ENCODE measurements around the gene TPRG1. TPM values are rescaled to one million over a fixed set of nuclear protein-coding genes. Genes with fewer than 3 reads are reported as not detected.

The TPRG1 gene
- total RNA-seq, 1 experiment from 2014 or later, result 0.86 TPM

GRCh38 chr3:189165092-189165612 is 6.6 kb upstream of the TPRG1 start:
- no peak for DNase-seq (ENCODE audit: low read depth)

GRCh38 chr3:189166321-189166720 is 5.5 kb upstream of the TPRG1 start:
- no peak for DNase-seq (ENCODE audit: low read depth)

- no peak for DNase-seq (ENCODE audit: low read depth)
Observed at GRCh38 chr3:189167027-189167766, 4.6 kb upstream of the TPRG1 start.

- DNase-seq (ENCODE audit: low read depth), result no peak
Observed at GRCh38 chr3:189168711-189169110, 3.1 kb upstream of the TPRG1 start.

GRCh38 chr3:189169728-189170127 is 2.0 kb upstream of the TPRG1 start:
- DNase-seq (ENCODE audit: low read depth), result no peak

GRCh38 chr3:189170559-189170958 is 1.2 kb upstream of the TPRG1 start:
- DNase-seq (ENCODE audit: low read depth), result no peak

- no peak for DNase-seq (ENCODE audit: low read depth)
Observed at GRCh38 chr3:189172668-189173419, 1.1 kb downstream of the TPRG1 start.

GRCh38 chr3:189184566-189184965 is 12.8 kb downstream of the TPRG1 start:
- DNase-seq (ENCODE audit: low read depth), result no peak

DNA sequence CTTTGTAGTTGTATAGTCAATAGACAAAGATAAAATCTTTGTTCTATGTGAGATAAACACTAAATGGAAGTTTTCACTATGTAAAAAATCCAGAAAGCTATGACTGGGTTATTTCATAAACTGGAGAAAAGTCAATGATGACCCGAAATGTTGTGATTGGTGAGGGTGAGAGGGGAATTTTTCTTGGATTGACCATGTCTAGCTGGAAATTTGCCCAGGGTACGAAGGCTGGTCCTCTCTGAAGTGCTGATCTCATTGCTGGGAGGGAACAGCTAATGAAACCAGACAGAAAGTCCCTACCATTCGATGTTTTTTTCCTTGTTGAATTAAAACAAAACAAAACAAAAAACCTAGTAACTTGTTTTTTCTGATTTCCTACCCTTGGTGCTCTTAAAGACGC is 14.3 kb downstream of the TPRG1 start:
- peak; percentile 5 for DNase-seq (ENCODE audit: low read depth)

GRCh38 chr3:189188466-189188865 is 16.7 kb downstream of the TPRG1 start:
- no peak for DNase-seq (ENCODE audit: low read depth)

DNA sequence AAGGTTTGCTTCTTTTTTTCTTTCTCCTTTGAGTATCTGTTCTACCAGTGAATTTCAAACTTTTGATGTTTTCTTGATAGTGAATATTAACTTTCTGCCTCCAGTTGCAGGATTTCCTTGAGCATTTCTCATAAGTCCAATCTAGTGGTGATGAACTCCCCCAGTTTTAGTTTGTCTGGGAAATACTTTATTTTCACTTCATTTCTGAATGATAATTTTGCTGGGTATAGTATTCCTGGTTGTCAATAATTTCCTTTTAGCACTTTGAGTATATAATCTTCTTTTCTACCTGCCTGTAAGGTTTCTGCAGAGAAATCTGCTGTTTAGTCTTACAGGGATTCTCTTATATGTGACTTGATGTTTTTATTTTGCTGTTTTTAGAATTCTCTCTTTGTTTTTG is 21.0 kb downstream of the TPRG1 start:
- DNase-seq (ENCODE audit: low read depth), result no peak

DNA sequence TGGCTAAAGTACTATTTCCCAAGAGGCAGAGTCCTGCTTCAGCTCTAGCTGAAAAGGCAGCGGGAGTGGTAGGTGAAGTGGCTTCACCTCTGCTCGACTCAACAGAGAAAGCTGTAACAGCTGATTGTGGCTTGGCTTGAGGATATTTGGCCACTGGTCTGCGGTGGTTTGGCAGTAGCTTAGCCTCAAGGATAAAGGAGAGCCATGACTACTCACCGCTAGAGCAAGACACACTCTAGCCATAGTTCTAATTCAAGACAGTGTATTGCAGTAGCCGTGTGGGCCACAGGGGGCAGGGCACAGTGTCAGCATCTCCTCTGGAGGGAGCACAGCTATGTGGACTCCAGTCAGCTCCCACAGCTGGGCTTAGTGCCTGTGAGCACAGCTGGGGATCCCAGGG is 23.5 kb downstream of the TPRG1 start:
- DNase-seq (ENCODE audit: low read depth), result no peak

DNA sequence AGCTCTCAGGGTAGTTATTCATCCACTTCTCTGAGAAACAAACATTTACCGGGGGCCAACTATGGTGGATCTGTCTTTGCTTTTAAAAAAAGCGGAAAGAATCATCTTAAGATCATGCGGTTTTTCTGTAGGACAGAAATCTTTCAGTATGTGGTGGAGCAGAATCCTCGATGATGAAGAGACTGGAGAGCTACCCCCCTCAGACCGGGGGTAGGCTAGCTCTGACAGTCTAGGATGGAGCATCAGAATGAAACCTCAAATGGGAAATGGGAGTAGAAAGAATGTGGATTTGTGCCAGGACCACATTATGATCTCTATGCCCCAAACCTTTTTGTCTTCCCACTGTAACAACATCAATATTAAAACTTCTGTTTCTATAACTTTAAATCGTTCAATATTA is 30.3 kb downstream of the TPRG1 start:
- DNase-seq (ENCODE audit: low read depth), result peak; percentile 2

GRCh38 chr3:189202583-189202982 is 30.8 kb downstream of the TPRG1 start:
- DNase-seq (ENCODE audit: low read depth), result peak; percentile 3

DNA sequence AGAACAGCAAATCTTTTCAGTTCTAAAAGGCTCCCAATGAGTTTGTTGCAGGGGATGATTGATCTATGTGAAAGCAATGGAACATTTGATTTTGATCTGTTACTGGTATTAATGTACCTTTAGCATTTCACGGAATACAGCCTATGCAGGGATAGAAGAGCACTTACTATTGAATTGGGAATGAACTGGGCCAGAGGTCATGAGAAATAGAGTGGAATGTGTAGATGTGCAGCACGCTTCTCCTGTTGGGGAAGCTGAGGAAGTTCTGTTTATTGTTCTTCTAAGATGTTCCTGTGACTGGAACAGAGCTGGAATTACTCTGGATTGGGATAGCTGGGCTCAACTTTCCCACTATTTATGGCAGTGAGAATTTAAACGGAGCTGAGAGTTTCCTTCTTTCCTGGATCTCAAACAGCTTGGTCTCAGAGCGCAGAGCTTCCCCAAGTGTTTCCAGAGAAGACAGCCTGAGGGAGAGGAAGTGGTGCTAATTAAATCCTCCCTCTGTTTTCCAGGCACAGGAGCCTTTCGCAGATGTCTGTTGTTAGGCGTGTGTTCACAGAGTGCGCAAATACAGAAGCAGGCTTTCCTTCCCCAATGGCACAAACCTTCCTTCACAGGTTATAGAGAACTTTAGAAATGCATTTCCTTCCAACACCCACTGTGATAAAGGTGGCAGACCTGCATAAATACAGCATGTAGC is 32.5 kb downstream of the TPRG1 start:
- no peak for DNase-seq (ENCODE audit: low read depth)

DNA sequence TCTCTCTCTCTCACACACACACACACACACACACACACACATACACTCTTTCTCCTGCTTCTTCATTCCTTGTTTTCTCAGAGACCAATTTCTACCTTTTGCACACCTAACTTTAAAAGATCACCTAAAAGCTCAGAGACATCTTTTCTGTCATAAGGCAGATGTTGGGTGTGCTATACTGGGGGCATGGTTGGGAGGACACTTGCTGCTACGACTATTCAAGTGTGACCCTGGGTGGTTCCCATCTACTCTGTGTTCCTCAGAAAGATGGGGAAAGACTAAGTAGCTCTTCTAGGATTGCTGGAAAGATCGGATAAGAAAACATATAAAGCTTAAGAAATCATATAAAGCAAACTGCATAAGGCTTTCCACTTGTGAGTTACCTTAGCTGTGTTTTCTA is 33.2 kb downstream of the TPRG1 start:
- DNase-seq (ENCODE audit: low read depth), result no peak

DNA sequence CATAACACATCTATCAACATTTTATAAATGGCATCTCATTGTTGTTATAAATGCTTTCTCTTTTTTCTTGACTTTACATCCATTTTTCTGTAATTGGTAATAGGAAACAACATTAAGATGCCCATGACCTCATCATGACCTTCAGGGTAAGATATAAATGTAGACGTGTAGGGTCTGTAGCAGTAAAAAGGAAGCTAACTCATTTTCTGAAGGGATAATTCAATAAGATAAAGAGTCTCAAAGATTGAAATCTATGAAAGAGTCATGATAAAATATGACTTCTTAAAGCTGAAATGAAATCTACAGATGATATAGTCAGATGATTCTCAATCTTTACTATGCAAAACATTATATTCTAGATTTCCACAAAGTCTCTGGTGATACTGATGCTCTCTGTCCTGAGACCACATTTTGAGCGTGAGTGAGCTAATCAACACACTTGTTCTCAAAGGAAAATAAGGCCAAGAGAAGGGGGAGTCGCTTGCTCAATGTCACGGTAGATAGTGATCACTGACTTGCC is 38.5 kb downstream of the TPRG1 start:
- DNase-seq (ENCODE audit: low read depth), result no peak

DNA sequence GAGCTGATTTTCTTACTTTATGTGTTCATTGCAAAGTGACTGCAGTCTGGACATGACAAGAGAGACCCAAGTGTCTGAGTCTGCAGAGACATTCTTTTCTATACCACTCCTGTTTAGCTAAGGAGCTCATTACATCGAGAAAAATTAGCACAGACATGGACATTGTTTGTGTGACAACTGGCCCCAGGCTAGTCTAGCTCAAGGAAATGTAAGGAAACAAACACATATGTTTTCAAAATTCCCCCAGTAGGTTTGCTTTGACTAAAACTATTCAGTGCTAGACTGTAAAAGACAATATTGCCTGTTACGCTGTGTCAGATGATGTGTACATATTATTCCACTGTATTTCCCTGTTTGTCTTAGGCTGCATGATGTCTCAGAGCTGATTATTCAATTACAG is 40.9 kb downstream of the TPRG1 start:
- no peak for DNase-seq (ENCODE audit: low read depth)

GRCh38 chr3:189214651-189215050 is 42.9 kb downstream of the TPRG1 start:
- no peak for DNase-seq (ENCODE audit: low read depth)

GRCh38 chr3:189222927-189223636 is 51.3 kb downstream of the TPRG1 start:
- no peak for DNase-seq (ENCODE audit: low read depth)

GRCh38 chr3:189225431-189225830 is 53.7 kb downstream of the TPRG1 start:
- no peak for DNase-seq (ENCODE audit: low read depth)

All from LHCN-M2 (cell line).